Measurements from ENCODE around the gene CTNNBIP1. TPM values are rescaled to one million over a fixed set of nuclear protein-coding genes. Genes with fewer than 3 reads are reported as not detected.

The CTNNBIP1 gene
- total and polyA plus RNA-seq, 2 donors (not counting 3 experiments of a cell fraction or from before 2014, with no cell fraction given) = 26.6 to 31.7 TPM

- Histone ChIP-seq H3K4me1 (ENCODE audit: control insufficient read depth, extremely low read depth, insufficient read depth, low read length) (peaks cover 18% of the 10 kb centered on the region), H3K79me2 (ENCODE audit: control insufficient read depth, insufficient read depth, low read length) (peaks cover 39% of the 10 kb centered on the region), H3K4me2 (ENCODE audit: insufficient read depth, low read length) (peak overlapping the region; percentile 77), H3K36me3 (ENCODE audit: control insufficient read depth in 2 of 2, extremely low read depth in 1 of 2, insufficient read depth in 2 of 2, low read length in 2 of 2) (no peaks in the 10 kb centered on the region), H3K27ac (ENCODE audit: insufficient read depth, low read depth, low read length) (no peak overlapping the region), H3K9me1 (replicated peaks; ENCODE audit: control insufficient read depth, extremely low read depth, insufficient read depth, low read length) (no peaks in the 10 kb centered on the region), H3K4me3 (replicated peaks in 1 of 3; ENCODE audit: insufficient read depth in 1 of 3, low read depth in 1 of 3, low read length in 3 of 3) (peak overlapping the region; percentile 26 to 98 (median 77)), H3K9me3 (replicated peaks; ENCODE audit: control insufficient read depth, insufficient read depth, low read length) (no peaks in the 10 kb centered on the region), H4K20me1 (replicated peaks; ENCODE audit: control insufficient read depth, extremely low read depth, insufficient read depth, low read length) (no peaks in the 10 kb centered on the region), H3K27me3 (ENCODE audit: control insufficient read depth in 2 of 2, insufficient read depth in 2 of 2, low read length in 2 of 2) (no peaks in the 10 kb centered on the region), H3K9ac (replicated peaks; ENCODE audit: extremely low read depth, insufficient read depth, low read length) (peak overlapping the region; percentile 62), H2AFZ (ENCODE audit: low read depth, low read length) (peak overlapping the region; percentile 57)
- DNase-seq (ENCODE audit: low read depth, low spot score) = peak; percentile 21
- dilution Hi-C loops (cut with MboI; ENCODE audit: extremely low pct_ligation_motif_present, low sequenced_read_pairs) = no loop called here
- POLR2A ChIA-PET = interaction anchor here (0.6 kb wide), 1 partner anchor 77 kb away, joined by 3 read pairs; no protein-coding TSS in a partner anchor
- BruUV-seq (replicated peaks) = no TSS peak
- peak; percentile 88 for FAIRE-seq
- CTCF ChIA-PET = no interaction called here
- TF ChIP-seq FOS (IDR thresholded peaks at IDR 0.05; ENCODE audit: borderline replicate concordance, insufficient read depth, low read length) (no peak), POLR2A (IDR thresholded peaks at IDR 0.05; ENCODE audit: low read depth, low read length) (no peak), EZH2 (IDR thresholded peaks at IDR 0.05; ENCODE audit: borderline replicate concordance, low read depth, low read length, severe bottlenecking) (no peak), POLR2AphosphoS5 (IDR thresholded peaks at IDR 0.05; ENCODE audit: insufficient read depth, low read depth, low read length) (no peak), GATA2 (IDR thresholded peaks at IDR 0.05; ENCODE audit: insufficient read depth, insufficient read length, low read depth, low read length) (no peak), JUN (IDR thresholded peaks at IDR 0.05; ENCODE audit: borderline replicate concordance, insufficient read depth, insufficient read length, low read depth) (no peak), MAX (IDR thresholded peaks at IDR 0.05; ENCODE audit: insufficient read depth, insufficient read length) (no peak), CTCF (IDR thresholded peaks at IDR 0.05; ENCODE audit: extremely low read depth in 1 of 2, insufficient read depth in 1 of 2, low read depth in 1 of 2, low read length in 2 of 2) (no peak), MYC (IDR thresholded peaks at IDR 0.05; ENCODE audit: low read depth, low read length) (no peak)
- intact Hi-C loops (cut with micrococcal nuclease) = loop anchor here (2.0 kb wide), 1 partner anchor 38 kb away; no protein-coding TSS in a partner anchor
These were observed 87.0 kb downstream of the CTNNBIP1 start for GRCh38 chr1:9822897-9823692.
